SK-N-MC (cell line): ENCODE measurements around the gene DPEP2.

ENCODE experiments used
- EZH2 ChIP-seq: fragments of 200-600 bp; sonication (generic); IDR thresholded peaks from one replicate; pipeline ENCODE4 v1.6.1; 2017; ENCODE audit warnings: antibody characterized with exemption
- FOXP2 ChIP-seq: optimal IDR thresholded peaks from 2 replicates; pipeline ENCODE3; 2011; ENCODE audit warnings: mild to moderate bottlenecking, moderate library complexity; ENCODE audit not compliant: insufficient read depth; ENCODE audit errors: extremely low read length, control extremely low read depth
- POLR2AphosphoS5 ChIP-seq: IDR thresholded peaks from 2 replicates; pipeline ENCODE4 v1.6.1; 2012; ENCODE audit warnings: mild to moderate bottlenecking, low read depth, low read length, borderline replicate concordance

DNA sequence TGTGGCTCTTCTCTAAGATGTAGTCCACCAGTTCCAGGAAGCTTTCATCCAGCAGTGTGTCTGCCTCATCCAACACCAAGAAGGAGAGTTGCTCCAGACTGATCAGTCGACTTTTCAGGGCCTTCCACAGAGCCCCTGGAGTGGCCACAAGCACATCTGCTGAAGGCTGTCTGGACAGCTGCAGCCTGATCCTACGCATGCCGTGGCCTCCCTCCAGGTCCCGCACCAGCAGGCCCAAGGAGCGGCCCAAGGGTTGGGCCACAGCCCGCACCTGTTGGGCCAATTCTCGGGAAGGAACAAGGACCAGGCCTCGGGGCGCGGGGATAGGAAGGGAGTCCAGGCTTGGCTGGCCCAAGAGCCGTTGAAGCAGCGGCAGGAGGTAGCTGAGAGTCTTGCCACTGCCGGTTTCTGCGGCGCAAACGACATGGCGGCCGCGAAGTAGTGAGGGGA lies 23.0 kb upstream of the DPEP2 start:
- TF ChIP-seq EZH2 = no peak
- TF ChIP-seq POLR2AphosphoS5 = no peak
- TF ChIP-seq FOXP2 = no peak
